Measurements from ENCODE around the gene BTBD6. TPM values are rescaled to one million over a fixed set of nuclear protein-coding genes. Genes with fewer than 3 reads are reported as not detected.
"Not testable (repeated sequence)": the region's sequence is repeated elsewhere in the genome, so short reads cannot be mapped to it uniquely, and the experiment has no call there.

The BTBD6 gene
- total and polyA plus RNA-seq, 9 of the 15 experiments (the other 6 are each of a cell fraction or from before 2014, with no cell fraction given), result not detected

- H3K9ac ChIP-seq (ENCODE audit: insufficient read depth in 1 of 2, low read depth in 2 of 2, low read length in 2 of 2); intact Hi-C loops (cut with micrococcal nuclease); ATAC-seq; H3K27me3 ChIP-seq (ENCODE audit: control insufficient read depth in 2 of 2, insufficient read depth in 2 of 2, low read length in 2 of 2); H3K36me3 ChIP-seq (ENCODE audit: control insufficient read depth, insufficient read depth, low read length); FAIRE-seq; BruUV-seq (replicated peaks); H4K20me1 ChIP-seq (replicated peaks; ENCODE audit: control insufficient read depth, insufficient read depth, low read length); H3K9me1 ChIP-seq (ENCODE audit: control insufficient read depth, insufficient read depth, low read length); CTCF ChIA-PET (ENCODE audit: low intra/inter-chr PET ratio); H3K4me2 ChIP-seq (ENCODE audit: insufficient read depth, low read length); H3K4me3 ChIP-seq; H3K9me3 ChIP-seq (replicated peaks; ENCODE audit: control insufficient read depth, insufficient read depth, low read depth, low read length); H2AFZ ChIP-seq (ENCODE audit: low read depth, low read length); H3K27ac ChIP-seq (ENCODE audit: extremely low read depth, low read depth, low read length); DNase-seq (ENCODE audit: extremely low read depth in 1 of 4, low spot score in 3 of 4): not testable (repeated sequence)
- peak; percentile 49 for TF ChIP-seq ZNF121 (CRISPR knock-in tag; conservative IDR thresholded peaks at IDR 0.05)
- 68% methylated on average over 3 of the region's 6 CpGs for WGBS (ENCODE audit: insufficient coverage, low coverage, missing lambda C conversion rate)
- peaks cover 21% of the 10 kb centered on the region for H3K79me2 ChIP-seq (ENCODE audit: control insufficient read depth, insufficient read depth, low read length)
- in situ Hi-C loops (cut with MboI), result loop anchor here (10.0 kb wide), 1 partner anchor 194 kb away; no protein-coding TSS in a partner anchor
- H3K4me1 ChIP-seq (replicated peaks in 1 of 2; ENCODE audit: control insufficient read depth in 2 of 2, insufficient read depth in 2 of 2, low read length in 2 of 2), result peaks cover 0 to 28% of the 10 kb centered on the region in 2 experiments; a peak in 3 of 5 replicates
- POLR2A ChIA-PET, result interaction anchor here (0.6 to 1.1 kb wide), 4 partner anchors 8 to 63 kb away, joined by 3 to 4 read pairs (median 4); partner anchors contain the start of gene BRF1
These were observed 40.6 kb downstream of the BTBD6 start for GRCh38 chr14:105288936-105289335.

GRCh38 chr14:105290621-105291346 is 42.5 kb downstream of the BTBD6 start:
- ChIA-PET CTCF (ENCODE audit: low intra/inter-chr PET ratio) (no interaction called here), POLR2A (interaction anchor here (0.6 to 1.5 kb wide), 5 partner anchors 9 to 201 kb away, joined by 3 to 8 read pairs (median 3); partner anchors contain the start of gene BRF1)
- H4K20me1 ChIP-seq (replicated peaks; ENCODE audit: control insufficient read depth, insufficient read depth, low read length), result peaks cover 10% of the 10 kb centered on the region; the same call in 1 of the 2 replicates
- peaks cover 39% of the 10 kb centered on the region for H3K79me2 ChIP-seq (ENCODE audit: control insufficient read depth, insufficient read depth, low read length)
- H3K4me2 ChIP-seq (ENCODE audit: insufficient read depth, low read length), result no peak overlapping the region
- H3K27me3 ChIP-seq (ENCODE audit: control insufficient read depth in 2 of 2, insufficient read depth in 2 of 2, low read length in 2 of 2), result no peaks in the 10 kb centered on the region
- peak; percentile 84 for ATAC-seq
- H3K4me3 ChIP-seq, result no peak overlapping the region
- H3K27ac ChIP-seq (ENCODE audit: extremely low read depth, low read depth, low read length), result no peak overlapping the region
- no peaks in the 10 kb centered on the region for H3K36me3 ChIP-seq (ENCODE audit: control insufficient read depth, insufficient read depth, low read length)
- 91% methylated on average over 7 of the region's 13 CpGs for WGBS (ENCODE audit: insufficient coverage, low coverage, missing lambda C conversion rate)
- H3K4me1 ChIP-seq (replicated peaks in 1 of 2; ENCODE audit: control insufficient read depth in 2 of 2, insufficient read depth in 2 of 2, low read length in 2 of 2), result peaks cover 0 to 29% of the 10 kb centered on the region in 2 experiments; a peak in 3 of 5 replicates
- TF ChIP-seq ZBTB26 (CRISPR knock-in tag; IDR thresholded peaks at IDR 0.05) (no peak), CTCF (IDR thresholded peaks at IDR 0.05 in 2 of 3, conservative IDR thresholded peaks at IDR 0.05 in 1 of 3; ENCODE audit: insufficient read depth in 2 of 3, low read depth in 1 of 3, low read length in 3 of 3) (peak; percentile 18 to 28 (median 22); a peak in 3 of 6 replicates)
- no peak for DNase-seq (ENCODE audit: extremely low read depth in 1 of 4, low spot score in 3 of 4)
- no peaks in the 10 kb centered on the region for H3K9me1 ChIP-seq (ENCODE audit: control insufficient read depth, insufficient read depth, low read length)
- intact Hi-C loops (cut with micrococcal nuclease) (no loop called here), in situ Hi-C loops (cut with MboI) (no loop called here)
- H3K9me3 ChIP-seq (replicated peaks; ENCODE audit: control insufficient read depth, insufficient read depth, low read depth, low read length), result no peaks in the 10 kb centered on the region
- BruUV-seq (replicated peaks), result no TSS peak
- H3K9ac ChIP-seq (ENCODE audit: insufficient read depth in 1 of 2, low read depth in 2 of 2, low read length in 2 of 2), result peak overlapping the region in 1 of 2 experiments; percentile 61; a peak in 1 of 4 replicates
- H2AFZ ChIP-seq (ENCODE audit: low read depth, low read length), result no peak overlapping the region
- FAIRE-seq, result no peak
